Measurements from ENCODE around the gene SCG5. TPM values are rescaled to one million over a fixed set of nuclear protein-coding genes. Genes with fewer than 3 reads are reported as not detected.
"Not testable (repeated sequence)": the region's sequence is repeated elsewhere in the genome, so short reads cannot be mapped to it uniquely, and the experiment has no call there.

SCG5 gene, protein sequence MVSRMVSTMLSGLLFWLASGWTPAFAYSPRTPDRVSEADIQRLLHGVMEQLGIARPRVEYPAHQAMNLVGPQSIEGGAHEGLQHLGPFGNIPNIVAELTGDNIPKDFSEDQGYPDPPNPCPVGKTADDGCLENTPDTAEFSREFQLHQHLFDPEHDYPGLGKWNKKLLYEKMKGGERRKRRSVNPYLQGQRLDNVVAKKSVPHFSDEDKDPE
- total RNA-seq (under 1 TPM in 1 of 4 donors, not detected in 3; 0.21 TPM), polyA plus RNA-seq (under 1 TPM; 0.15 to 0.86 (median 0.52) TPM)
- long read RNA-seq, donor 1, result 0 reads
- long read RNA-seq, donor 2, result 0 reads

DNA sequence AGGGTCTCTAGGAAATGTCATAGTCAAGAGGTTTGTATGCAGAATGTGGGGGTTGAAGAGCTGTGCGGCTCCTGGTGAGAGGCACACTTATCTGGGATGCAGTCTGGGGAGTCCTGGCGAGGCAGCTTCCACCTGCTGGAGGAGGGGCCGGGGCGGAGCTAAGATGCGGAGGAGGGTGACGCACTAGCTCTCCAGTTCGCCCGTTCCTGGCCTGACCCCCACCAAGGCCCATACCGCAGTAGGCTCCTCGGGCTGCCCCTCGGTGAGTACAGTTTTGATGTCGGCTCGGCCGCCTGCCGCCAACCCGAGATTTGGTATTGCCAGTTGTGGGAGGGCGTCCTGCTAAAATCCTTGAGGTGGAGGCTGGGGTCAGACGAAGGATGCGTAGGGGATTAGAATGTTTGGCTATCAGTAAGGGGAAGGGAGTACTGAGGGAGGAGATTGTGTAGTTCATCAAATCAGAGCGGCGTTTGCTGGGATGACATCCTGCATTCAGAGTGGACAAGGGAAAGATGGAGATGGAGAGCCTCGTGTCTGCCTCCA is at the start of gene SCG5:
SCG5 (plus strand) TSS at position 194 of the 543 bp plus-strand sequence. CDS start 1,883 bp downstream, outside the sequence.
- TF ChIP-seq, protein P1, sequence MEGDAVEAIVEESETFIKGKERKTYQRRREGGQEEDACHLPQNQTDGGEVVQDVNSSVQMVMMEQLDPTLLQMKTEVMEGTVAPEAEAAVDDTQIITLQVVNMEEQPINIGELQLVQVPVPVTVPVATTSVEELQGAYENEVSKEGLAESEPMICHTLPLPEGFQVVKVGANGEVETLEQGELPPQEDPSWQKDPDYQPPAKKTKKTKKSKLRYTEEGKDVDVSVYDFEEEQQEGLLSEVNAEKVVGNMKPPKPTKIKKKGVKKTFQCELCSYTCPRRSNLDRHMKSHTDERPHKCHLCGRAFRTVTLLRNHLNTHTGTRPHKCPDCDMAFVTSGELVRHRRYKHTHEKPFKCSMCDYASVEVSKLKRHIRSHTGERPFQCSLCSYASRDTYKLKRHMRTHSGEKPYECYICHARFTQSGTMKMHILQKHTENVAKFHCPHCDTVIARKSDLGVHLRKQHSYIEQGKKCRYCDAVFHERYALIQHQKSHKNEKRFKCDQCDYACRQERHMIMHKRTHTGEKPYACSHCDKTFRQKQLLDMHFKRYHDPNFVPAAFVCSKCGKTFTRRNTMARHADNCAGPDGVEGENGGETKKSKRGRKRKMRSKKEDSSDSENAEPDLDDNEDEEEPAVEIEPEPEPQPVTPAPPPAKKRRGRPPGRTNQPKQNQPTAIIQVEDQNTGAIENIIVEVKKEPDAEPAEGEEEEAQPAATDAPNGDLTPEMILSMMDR (IDR thresholded peaks at IDR 0.05), result no peak
- Histone ChIP-seq H3K27ac (no peak within 1 kb of the TSS), H3K27me3 (ENCODE audit: insufficient read depth in 3 of 3, low read length in 2 of 3) (peaks cover 0 to 22% (median 0%) of the 10 kb centered on the region in 3 donors), H3K4me3 (no peak within 1 kb of the TSS), H3K9me3 (no peaks in the 10 kb centered on the region), H3K36me3 (ENCODE audit: insufficient read depth in 1 of 2, low read depth in 1 of 2) (no peaks in the 10 kb centered on the region), H3K4me1 (no peaks in the 10 kb centered on the region)
- ATAC-seq, result no peak
- DNase-seq, result no peak
- intact Hi-C loops (cut with DNase I), result no loop called here
- 12 to 21% (median 19%) methylated on average over 22 of the region's 22 CpGs for WGBS, 3 donors

DNA sequence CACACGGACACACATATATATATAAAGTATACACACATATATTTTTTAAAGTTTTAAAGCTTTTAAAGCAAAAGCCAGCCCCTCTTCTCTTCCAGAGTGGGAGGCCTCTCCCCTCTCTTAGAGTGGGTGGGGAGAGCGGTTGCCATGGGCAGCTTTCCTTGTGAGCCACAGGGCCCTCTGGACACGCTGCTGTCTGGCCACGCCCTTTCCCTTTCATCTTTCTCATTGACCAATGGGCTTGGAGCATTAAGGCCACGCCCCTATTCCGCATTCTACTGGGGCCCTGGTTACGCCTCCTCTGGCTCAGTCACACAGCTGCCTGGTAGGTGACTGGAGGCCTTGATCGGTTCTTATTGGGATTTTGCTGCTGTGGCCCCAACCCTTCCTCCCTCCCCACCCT is 48.4 kb upstream of the SCG5 start, which contains the start of gene GOLGA8N:
GOLGA8N (plus strand) TSS at position 306 of the 400 bp plus-strand sequence.
- H3K36me3 ChIP-seq (ENCODE audit: insufficient read depth in 1 of 2, low read depth in 1 of 2); H3K4me3 ChIP-seq; DNase-seq; intact Hi-C loops (cut with DNase I); H3K27me3 ChIP-seq (ENCODE audit: insufficient read depth in 3 of 3, low read length in 2 of 3); ATAC-seq; H3K27ac ChIP-seq; H3K4me1 ChIP-seq; H3K9me3 ChIP-seq: not testable (repeated sequence)
- WGBS, 3 donors, result 73 to 82% methylated on average over 3 to 6 of the region's 8 CpGs; no CpG with 5 or more reads in 1 of the 3 donors

DNA sequence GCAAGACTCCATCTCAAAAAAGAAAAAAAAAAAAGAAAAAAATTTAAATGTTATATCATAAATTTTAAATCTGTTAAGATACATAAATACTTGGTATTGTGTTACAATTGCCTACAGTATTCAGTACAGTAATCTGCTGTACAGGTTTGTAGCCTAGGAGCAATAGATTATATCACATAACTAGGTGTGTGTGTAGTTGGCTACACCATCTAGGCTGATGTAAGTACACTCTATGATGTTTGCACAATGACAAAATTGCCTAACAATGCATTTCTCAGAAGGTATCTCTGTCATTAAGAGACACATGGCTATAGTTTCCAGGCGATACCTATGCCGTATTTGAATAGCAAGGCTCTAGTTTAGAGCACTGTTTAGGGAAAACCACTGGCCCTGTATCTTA is 32.0 kb upstream of the SCG5 start:
- H3K4me3 ChIP-seq; H3K9me3 ChIP-seq; H3K36me3 ChIP-seq (ENCODE audit: insufficient read depth in 1 of 2, low read depth in 1 of 2); H3K27me3 ChIP-seq (ENCODE audit: insufficient read depth in 3 of 3, low read length in 2 of 3); intact Hi-C loops (cut with DNase I); DNase-seq; H3K27ac ChIP-seq; H3K4me1 ChIP-seq: not testable (repeated sequence)
- WGBS, 3 donors, result 87 to 93% (median 89%) methylated on average over 2 of the region's 2 CpGs
- peak in 1 of 4 donors; percentile 21 for ATAC-seq

DNA sequence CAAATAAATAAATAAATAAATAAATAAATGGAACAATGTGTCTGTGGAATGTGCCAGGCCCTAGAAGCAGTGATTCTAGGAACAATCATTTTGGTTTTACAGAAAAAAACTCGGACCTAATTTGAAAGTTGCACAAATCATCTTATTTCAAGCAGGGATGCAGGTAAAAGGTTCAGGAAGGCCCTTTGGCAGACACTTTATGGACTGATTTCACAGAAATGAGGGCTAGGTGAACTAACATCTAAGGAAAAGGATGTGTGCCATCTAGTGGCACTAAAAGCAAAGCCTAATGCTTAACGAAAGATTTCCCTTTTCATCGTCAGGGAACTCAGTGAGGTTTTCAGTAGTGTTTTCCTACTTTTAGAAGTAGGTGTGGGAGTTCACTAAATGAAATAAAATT is 30.8 kb upstream of the SCG5 start:
- DNase-seq; H3K36me3 ChIP-seq (ENCODE audit: insufficient read depth in 1 of 2, low read depth in 1 of 2); H3K27ac ChIP-seq; H3K4me1 ChIP-seq; H3K9me3 ChIP-seq; intact Hi-C loops (cut with DNase I); H3K4me3 ChIP-seq; H3K27me3 ChIP-seq (ENCODE audit: insufficient read depth in 3 of 3, low read length in 2 of 3); ATAC-seq: not testable (repeated sequence)
- TF ChIP-seq, protein P1 (IDR thresholded peaks at IDR 0.05), result peak; percentile 35
- WGBS, 3 donors, result 0 to 7% (median 6%) methylated on average over 1 to 2 of the region's 3 CpGs

DNA sequence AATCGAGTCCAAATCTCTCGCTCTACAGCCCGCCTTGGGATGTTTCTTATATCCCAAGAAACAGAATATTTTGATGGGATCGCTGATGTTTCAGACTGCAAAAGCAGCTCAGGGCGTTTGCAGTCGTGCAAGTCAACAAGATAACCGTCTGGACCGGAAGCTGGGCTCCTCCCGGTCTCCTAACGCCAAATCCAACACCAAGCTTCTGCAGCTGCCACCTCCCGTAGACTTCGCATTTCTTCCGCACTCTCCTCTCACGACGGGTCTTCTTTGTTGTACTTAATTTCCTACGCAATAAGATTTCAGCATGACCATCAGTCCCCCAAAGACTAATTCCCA is 26.8 kb upstream of the SCG5 start:
- Histone ChIP-seq H3K27ac (peak overlapping the region; percentile 74), H3K4me3 (peak overlapping the region; percentile 65)
- intact Hi-C loops (cut with DNase I); H3K9me3 ChIP-seq; H3K27me3 ChIP-seq (ENCODE audit: insufficient read depth in 3 of 3, low read length in 2 of 3); H3K4me1 ChIP-seq; H3K36me3 ChIP-seq (ENCODE audit: insufficient read depth in 1 of 2, low read depth in 1 of 2): not testable (repeated sequence)
- ATAC-seq, result peak; percentile 72 to 90 (median 77)
- peak; percentile 31 to 72 for DNase-seq
- WGBS, 3 donors, result 0 to 1% (median 0%) methylated on average over 9 to 11 of the region's 16 CpGs

DNA sequence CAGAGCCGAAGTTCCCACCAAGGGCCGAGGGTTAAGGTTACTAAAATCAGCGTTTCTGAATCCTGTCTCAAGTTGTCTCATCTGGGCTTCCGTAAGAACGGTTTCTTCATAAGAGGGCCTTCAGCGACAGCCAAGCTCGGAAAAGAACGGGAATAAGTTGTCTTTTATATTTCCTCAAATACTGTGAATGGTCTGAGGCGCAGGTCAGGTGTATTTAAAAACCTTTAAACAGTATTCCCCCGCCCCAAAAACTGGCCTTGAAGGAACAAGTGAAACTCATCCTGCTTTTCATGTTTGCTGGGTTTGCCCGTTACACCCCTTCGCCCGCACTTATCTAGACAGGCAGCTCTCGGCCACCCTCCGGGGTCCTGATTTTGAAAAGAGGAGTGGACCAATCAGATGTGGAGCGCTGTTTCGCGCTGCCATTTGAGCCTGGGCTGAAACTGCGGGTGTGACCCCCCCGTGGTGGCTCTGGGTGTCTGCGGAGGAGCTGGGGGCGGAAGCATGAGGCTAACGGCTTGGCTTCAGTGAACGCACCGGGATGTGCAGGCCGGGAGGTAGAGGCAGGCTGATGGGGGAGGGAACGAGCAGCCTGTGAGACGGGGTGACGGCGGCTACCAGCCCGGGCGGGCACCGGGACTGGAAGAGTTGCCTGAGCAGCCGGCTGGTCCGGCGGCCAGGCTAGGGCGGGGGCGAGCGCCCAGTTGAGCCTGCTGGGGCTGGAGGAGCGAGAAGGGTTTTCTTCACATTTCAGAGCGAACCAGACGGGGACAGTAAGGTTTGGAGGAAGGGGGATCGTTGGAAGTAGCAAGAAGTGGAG is 26.2 kb upstream of the SCG5 start, which contains the start of gene ARHGAP11A:
ARHGAP11A (plus strand) TSS at position 454 of the 820 bp plus-strand sequence. CDS start 708 bp downstream, outside the sequence.
- ATAC-seq (peak; percentile 93 to 96 (median 94)), DNase-seq (peak; percentile 80 to 89)
- H3K27ac ChIP-seq, result peak within 1 kb of the TSS; percentile 77
- peak within 1 kb of the TSS; percentile 65 for H3K4me3 ChIP-seq
- intact Hi-C loops (cut with DNase I); H3K4me1 ChIP-seq; H3K36me3 ChIP-seq (ENCODE audit: insufficient read depth in 1 of 2, low read depth in 1 of 2); H3K27me3 ChIP-seq (ENCODE audit: insufficient read depth in 3 of 3, low read length in 2 of 3); H3K9me3 ChIP-seq: not testable (repeated sequence)
- 0 to 1% (median 0%) methylated on average over 21 to 31 of the region's 43 CpGs for WGBS, 3 donors

DNA sequence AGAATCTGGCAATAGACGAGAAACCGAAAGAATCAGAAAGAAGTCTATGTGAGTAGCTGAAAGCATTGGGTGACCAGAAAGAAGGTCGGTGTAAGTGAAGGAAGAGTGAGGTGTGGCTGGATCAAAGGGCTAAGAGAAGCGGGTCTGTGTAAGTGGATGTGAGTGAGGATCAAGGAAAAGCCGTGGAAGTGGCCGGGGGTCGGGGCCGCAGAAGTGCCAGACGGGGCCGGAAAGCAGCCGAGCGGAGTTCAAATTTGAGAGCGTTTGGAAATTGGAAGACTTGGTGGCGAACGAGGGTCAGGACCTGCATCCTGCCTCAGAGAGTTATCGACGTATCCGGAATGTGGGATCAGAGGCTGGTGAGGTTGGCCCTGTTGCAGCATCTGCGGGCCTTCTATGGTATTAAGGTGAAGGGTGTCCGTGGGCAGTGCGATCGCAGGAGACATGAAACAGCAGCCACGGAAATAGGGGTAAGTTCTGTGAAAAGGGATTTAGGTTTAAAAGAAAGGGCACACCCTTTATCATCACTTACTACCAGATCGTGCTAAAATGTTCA is 25.6 kb upstream of the SCG5 start:
- intact Hi-C loops (cut with DNase I); DNase-seq: not testable (repeated sequence)

More for the DNA sequence above, 25.6 kb upstream of the SCG5 start:
- not testable (repeated sequence) for H3K36me3 ChIP-seq (ENCODE audit: insufficient read depth in 1 of 2, low read depth in 1 of 2); H3K9me3 ChIP-seq; H3K4me1 ChIP-seq; H3K27me3 ChIP-seq (ENCODE audit: insufficient read depth in 3 of 3, low read length in 2 of 3); H3K27ac ChIP-seq; ATAC-seq
- peak overlapping the region; percentile 65 for H3K4me3 ChIP-seq
- WGBS, 3 donors, result 1% methylated on average over 12 to 17 of the region's 24 CpGs
